Vagina (tissue), 2 donors: Measurements from ENCODE around the gene TP53I11.

Experiments used
- POLR2A ChIP-seq, 2 donors: fragments of 450-650 bp; IDR thresholded peaks; one replicate each; pipeline ENCODE4 v1.6.1; 2017; ENCODE audit warnings: antibody characterized with exemption in 2 of 2, mild to moderate bottlenecking in 2 of 2, moderate library complexity in 2 of 2
- POLR2AphosphoS5 ChIP-seq, 2 donors: sonication (generic); formaldehyde crosslinking; IDR thresholded peaks; one replicate each; pipeline ENCODE4 v1.9.0; 2017; ENCODE audit warnings: antibody characterized with exemption in 2 of 2, mild to moderate bottlenecking in 2 of 2, low read depth in 1 of 2; ENCODE audit not compliant: insufficient read depth in 1 of 2
- TF ChIP-seq, protein P1 (sequence below), 3 experiments: fragments of 450-650 bp in 2 of 3; fragments of 200-600 bp in 1 of 3; sonication (generic) in 1 of 3; IDR thresholded peaks; one replicate each; pipeline ENCODE4 v1.5.1; 2017 to 2019; ENCODE audit warnings: antibody characterized with exemption in 3 of 3, mild to moderate bottlenecking in 2 of 3, moderate library complexity in 2 of 3

DNA sequence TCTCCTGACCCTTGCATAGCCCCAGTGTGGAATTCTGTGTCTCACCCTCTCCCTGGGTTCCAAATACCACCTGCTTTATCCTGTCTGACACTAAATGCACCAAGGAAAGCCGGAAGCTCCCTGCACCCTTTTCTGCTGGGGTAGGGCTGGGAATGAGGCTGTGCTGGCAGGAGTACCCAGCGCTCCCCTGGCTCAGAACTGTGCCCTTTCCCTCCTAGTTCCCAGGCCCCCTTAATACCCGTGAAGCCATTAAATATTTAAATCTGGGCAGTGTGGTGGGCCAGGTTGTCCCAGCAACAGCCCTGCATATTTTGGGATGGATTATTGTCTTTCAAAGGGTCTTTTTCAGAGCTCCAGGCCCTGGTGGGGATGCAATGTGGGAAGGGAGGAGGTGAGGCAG, 63.0 kb downstream of the TP53I11 start:
- TF ChIP-seq, protein P1, sequence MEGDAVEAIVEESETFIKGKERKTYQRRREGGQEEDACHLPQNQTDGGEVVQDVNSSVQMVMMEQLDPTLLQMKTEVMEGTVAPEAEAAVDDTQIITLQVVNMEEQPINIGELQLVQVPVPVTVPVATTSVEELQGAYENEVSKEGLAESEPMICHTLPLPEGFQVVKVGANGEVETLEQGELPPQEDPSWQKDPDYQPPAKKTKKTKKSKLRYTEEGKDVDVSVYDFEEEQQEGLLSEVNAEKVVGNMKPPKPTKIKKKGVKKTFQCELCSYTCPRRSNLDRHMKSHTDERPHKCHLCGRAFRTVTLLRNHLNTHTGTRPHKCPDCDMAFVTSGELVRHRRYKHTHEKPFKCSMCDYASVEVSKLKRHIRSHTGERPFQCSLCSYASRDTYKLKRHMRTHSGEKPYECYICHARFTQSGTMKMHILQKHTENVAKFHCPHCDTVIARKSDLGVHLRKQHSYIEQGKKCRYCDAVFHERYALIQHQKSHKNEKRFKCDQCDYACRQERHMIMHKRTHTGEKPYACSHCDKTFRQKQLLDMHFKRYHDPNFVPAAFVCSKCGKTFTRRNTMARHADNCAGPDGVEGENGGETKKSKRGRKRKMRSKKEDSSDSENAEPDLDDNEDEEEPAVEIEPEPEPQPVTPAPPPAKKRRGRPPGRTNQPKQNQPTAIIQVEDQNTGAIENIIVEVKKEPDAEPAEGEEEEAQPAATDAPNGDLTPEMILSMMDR (IDR thresholded peaks at IDR 0.05) = no peak
- TF ChIP-seq POLR2A (IDR thresholded peaks at IDR 0.05) (no peak), POLR2AphosphoS5 (IDR thresholded peaks at IDR 0.05; ENCODE audit: insufficient read depth in 1 of 2, low read depth in 1 of 2) (no peak)
